CD14-positive monocyte (primary cell): ENCODE measurements around the gene IL16. TPM values are rescaled to one million over a fixed set of nuclear protein-coding genes. Genes with fewer than 3 reads are reported as not detected.

Experiments
- DNase-seq, 3 donors: peaks; one replicate each; pipeline ENCODE4 v3.0.0-alpha.2; 2011 to 2022
- H2AFZ ChIP-seq: 2 replicates; pipeline ENCODE4 v1.6.0; 2012; ENCODE audit warnings: mild to moderate bottlenecking, low read depth, low read length, inconsistent platforms; ENCODE audit not compliant: insufficient read depth, poor library complexity, severe bottlenecking
- H3K27ac ChIP-seq, 2 donors: 1 replicate in 1 of 2; 2 replicates in 1 of 2; pipeline ENCODE4 v1.5.1; 2012 to 2013; ENCODE audit warnings: low read length in 2 of 2, control low read depth in 1 of 2, inconsistent platforms in 1 of 2, low read depth in 1 of 2, mild to moderate bottlenecking in 1 of 2
- H3K27me3 ChIP-seq, 2 donors: one replicate each; pipeline versions ENCODE4 v1.6.0 to v1.6.1; 2011 to 2013; ENCODE audit warnings: low read length in 2 of 2; ENCODE audit not compliant: control insufficient read depth in 2 of 2, insufficient read depth in 2 of 2
- H3K36me3 ChIP-seq, 2 donors: replicated peaks in 1 of 2; 1 replicate in 1 of 2; 2 replicates in 1 of 2; pipeline versions ENCODE4 v1.5.1 to v1.6.1; 2012 to 2013; ENCODE audit warnings: low read length in 2 of 2, control low read depth in 1 of 2, inconsistent platforms in 1 of 2, mild to moderate bottlenecking in 1 of 2; ENCODE audit not compliant: insufficient read depth in 2 of 2, control insufficient read depth in 1 of 2
- H3K4me1 ChIP-seq, 2 donors: 1 replicate in 1 of 2; 2 replicates in 1 of 2; pipeline versions ENCODE4 v1.5.1 to v1.6.1; 2012 to 2013; ENCODE audit warnings: low read length in 2 of 2, control low read depth in 1 of 2, inconsistent platforms in 1 of 2, mild to moderate bottlenecking in 1 of 2, moderate library complexity in 1 of 2; ENCODE audit not compliant: insufficient read depth in 2 of 2, control insufficient read depth in 1 of 2
- H3K4me2 ChIP-seq: replicated peaks from 2 replicates; pipeline ENCODE3; 2012; ENCODE audit warnings: low read length, moderate library complexity, mild to moderate bottlenecking; ENCODE audit not compliant: poor library complexity, severe bottlenecking; ENCODE audit errors: extremely low read depth
- H3K4me3 ChIP-seq, 3 experiments: fragments of 200-600 bp in 1 of 3; sonication (generic) in 1 of 3; replicated peaks in 1 of 3; 1 replicate in 2 of 3; 2 replicates in 1 of 3; pipeline ENCODE4 v1.5.1; 2011 to 2013; ENCODE audit warnings: low read length in 3 of 3, mild to moderate bottlenecking in 3 of 3, control low read depth in 2 of 3, low read depth in 2 of 3, inconsistent platforms in 1 of 3, moderate library complexity in 1 of 3
- H3K79me2 ChIP-seq: 2 replicates; pipeline ENCODE4 v1.6.0; 2012; ENCODE audit warnings: mild to moderate bottlenecking, control low read depth, inconsistent platforms, low read length, moderate library complexity; ENCODE audit not compliant: insufficient read depth
- H3K9ac ChIP-seq: 2 replicates; pipeline ENCODE4 v1.6.0; 2017; ENCODE audit warnings: low read length, mild to moderate bottlenecking; ENCODE audit not compliant: insufficient read depth, poor library complexity, severe bottlenecking
- H3K9me3 ChIP-seq, 2 donors: replicated peaks in 1 of 2; 1 replicate in 1 of 2; 2 replicates in 1 of 2; pipeline versions ENCODE4 v1.5.1 to v1.6.1; 2012 to 2013; ENCODE audit warnings: low read length in 2 of 2, control low read depth in 1 of 2; ENCODE audit not compliant: control insufficient read depth in 1 of 2, insufficient read depth in 1 of 2
- H4K20me1 ChIP-seq: 2 replicates; pipeline ENCODE4 v1.6.0; 2012; ENCODE audit warnings: mild to moderate bottlenecking, low read length, control low read depth, moderate library complexity; ENCODE audit not compliant: insufficient read depth
- H3K27ac Mint-ChIP-seq, 7 donors: one replicate each; pipeline ENCODE4 v1.8.0; 2020; ENCODE audit warnings: mild to moderate bottlenecking in 7 of 7, mixed read lengths in 7 of 7, moderate library complexity in 6 of 7, inconsistent platforms in 2 of 7
- H3K27me3 Mint-ChIP-seq, 3 donors: one replicate each; pipeline ENCODE4 v1.8.0; 2021 to 2022; ENCODE audit warnings: low read depth in 3 of 3, mild to moderate bottlenecking in 3 of 3, mixed read lengths in 3 of 3, moderate library complexity in 3 of 3, inconsistent platforms in 1 of 3
- H3K36me3 Mint-ChIP-seq, 2 donors: one replicate each; pipeline ENCODE4 v1.8.0; 2020; ENCODE audit warnings: mixed read lengths in 2 of 2, inconsistent platforms in 1 of 2, mild to moderate bottlenecking in 1 of 2
- H3K4me1 Mint-ChIP-seq: one replicate; pipeline ENCODE4 v1.8.0; 2020; ENCODE audit warnings: mild to moderate bottlenecking, mixed read lengths
- H3K4me3 Mint-ChIP-seq, 2 donors: one replicate each; pipeline ENCODE4 v1.8.0; 2020; ENCODE audit warnings: mild to moderate bottlenecking in 2 of 2, mixed read lengths in 2 of 2, moderate library complexity in 1 of 2
- H3K9me3 Mint-ChIP-seq, 7 donors: one replicate each; pipeline ENCODE4 v1.8.0; 2020 to 2022; ENCODE audit warnings: mixed read lengths in 7 of 7, mild to moderate bottlenecking in 6 of 7, moderate library complexity in 6 of 7, inconsistent platforms in 2 of 7
- CTCF ChIP-seq: fragments of 200-600 bp; IDR thresholded peaks from one replicate; pipeline ENCODE4 v1.8.0; 2022; ENCODE audit warnings: antibody characterized with exemption, mild to moderate bottlenecking
- WGBS: methylation state at CpG from one replicate; pipeline ENCODE4 v1.1.5; 2013; ENCODE audit warnings: missing lambda C conversion rate; ENCODE audit not compliant: insufficient coverage; 5-methylcytosine and 5-hydroxymethylcytosine counted together
- intact Hi-C, 2 donors: fragments of 100-400 bp; cut with micrococcal nuclease; formaldehyde crosslinking; loops; one replicate each; pipeline versions ENCODE4 v1.15.0 to v1.15.1; 2023
- polyA plus RNA-seq, 3 donors: library from polyadenylated mRNA; depleted of rRNA in 1 of 3; unstranded in 2 of 3; stranded (reverse) in 1 of 3; fragments of 300-500 nt in 2 of 3; fragments of >200 nt in 1 of 3; fragmentation: Illumina TruSeq in 2 of 3; gene quantifications; 1 replicate in 2 of 3; 2 replicates in 1 of 3; pipeline ENCODE4 v1.2.3, GENCODE V29; 2012 to 2021

The IL16 gene
- polyA plus RNA-seq, 3 donors: 64.8 to 95.1 (median 71.5) TPM

GRCh38 chr15:81174125-81174791 is 22.4 kb upstream of the IL16 start:
- H4K20me1 ChIP-seq: no peaks in the 10 kb centered on the region
- no peaks in the 10 kb centered on the region for H3K36me3 ChIP-seq
- H2AFZ ChIP-seq: no peak overlapping the region
- Mint-ChIP-seq H3K36me3 (no peaks in the 10 kb centered on the region), H3K27ac (no peak overlapping the region), H3K4me3 (no peak overlapping the region), H3K4me1 (no peaks in the 10 kb centered on the region), H3K9me3 (no peaks in the 10 kb centered on the region), H3K27me3 (peaks cover 2 to 7% (median 6%) of the 10 kb centered on the region in 3 donors)
- intact Hi-C loops: no loop called here
- no peak for DNase-seq
- H3K79me2 ChIP-seq: no peaks in the 10 kb centered on the region
- no peak for TF ChIP-seq CTCF
- no peak overlapping the region for H3K27ac ChIP-seq
- H3K4me1 ChIP-seq: no peaks in the 10 kb centered on the region
- no peak overlapping the region for H3K9ac ChIP-seq
- H3K4me2 ChIP-seq: no peak overlapping the region
- WGBS: 60% methylated on average over 1 of the region's 2 CpGs
- H3K27me3 ChIP-seq: no peaks in the 10 kb centered on the region
- no peaks in the 10 kb centered on the region for H3K9me3 ChIP-seq
- no peak overlapping the region for H3K4me3 ChIP-seq

DNA sequence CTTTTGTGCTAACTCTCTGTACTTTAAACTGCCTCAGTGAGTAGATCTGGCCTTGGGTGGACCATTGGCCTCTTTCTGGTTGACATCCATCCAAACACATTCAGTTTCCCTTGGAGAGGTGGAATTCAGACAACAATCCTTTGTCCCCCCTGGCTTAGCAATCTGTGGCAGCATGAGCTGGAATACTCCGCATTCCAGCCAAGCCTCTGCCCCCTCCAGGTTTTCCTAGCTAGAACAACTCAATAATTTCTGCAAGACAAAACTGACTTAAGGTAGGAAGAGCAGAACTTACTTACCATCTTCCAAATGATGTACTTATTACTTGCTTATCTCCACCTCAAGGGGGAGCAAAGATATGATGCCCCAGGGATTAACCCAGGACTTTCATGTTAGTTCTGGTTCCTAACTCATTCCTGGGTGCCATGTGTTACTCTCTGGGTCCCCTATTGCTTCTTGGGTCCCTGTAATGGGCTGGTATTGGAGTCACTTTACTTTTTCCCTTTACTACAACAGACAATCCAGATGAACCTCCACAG is 21.8 kb upstream of the IL16 start:
- no peak overlapping the region for H3K27ac ChIP-seq
- no peaks in the 10 kb centered on the region for H3K9me3 Mint-ChIP-seq
- H3K27ac Mint-ChIP-seq: no peak overlapping the region
- no peaks in the 10 kb centered on the region for H3K4me1 Mint-ChIP-seq
- no peaks in the 10 kb centered on the region for H3K27me3 ChIP-seq
- H3K79me2 ChIP-seq: no peaks in the 10 kb centered on the region
- 100% methylated on average over 1 of the region's 1 CpG for WGBS
- peaks cover 3 to 11% (median 6%) of the 10 kb centered on the region in 3 donors for H3K27me3 Mint-ChIP-seq
- H3K4me2 ChIP-seq: no peak overlapping the region
- H3K9me3 ChIP-seq: no peaks in the 10 kb centered on the region
- H3K4me3 Mint-ChIP-seq: no peak overlapping the region
- H3K4me1 ChIP-seq: no peaks in the 10 kb centered on the region
- no peak overlapping the region for H2AFZ ChIP-seq
- TF ChIP-seq CTCF: no peak
- no peaks in the 10 kb centered on the region for H3K36me3 ChIP-seq
- intact Hi-C loops: no loop called here
- no peaks in the 10 kb centered on the region for H3K36me3 Mint-ChIP-seq
- H3K4me3 ChIP-seq: no peak overlapping the region
- no peaks in the 10 kb centered on the region for H4K20me1 ChIP-seq
- DNase-seq: no peak
- no peak overlapping the region for H3K9ac ChIP-seq
